Muscle of back (tissue), 13 donors: Measurements from ENCODE around the gene NOXA1. TPM values are rescaled to one million over a fixed set of nuclear protein-coding genes. Genes with fewer than 3 reads are reported as not detected.
"Not testable (repeated sequence)": the region's sequence is repeated elsewhere in the genome, so short reads cannot be mapped to it uniquely, and the experiment has no call there.

Source experiments
- DNase-seq, 3 donors: peaks; one replicate each; pipeline versions ENCODE4 v3.0.0 to v3.0.0-alpha.2; 2013
- long read RNA-seq, 9 donors: transcript quantifications; one replicate each; lab custom pipeline, GENCODE V29; 2026
- polyA plus RNA-seq, 10 donors: library from polyadenylated mRNA; unstranded; fragments of 120-200 nt; gene quantifications; one replicate each; pipeline ENCODE4 v1.2.1, GENCODE V29; 2013; ENCODE audit not compliant: insufficient read length in 10 of 10

NOXA1 gene, protein sequence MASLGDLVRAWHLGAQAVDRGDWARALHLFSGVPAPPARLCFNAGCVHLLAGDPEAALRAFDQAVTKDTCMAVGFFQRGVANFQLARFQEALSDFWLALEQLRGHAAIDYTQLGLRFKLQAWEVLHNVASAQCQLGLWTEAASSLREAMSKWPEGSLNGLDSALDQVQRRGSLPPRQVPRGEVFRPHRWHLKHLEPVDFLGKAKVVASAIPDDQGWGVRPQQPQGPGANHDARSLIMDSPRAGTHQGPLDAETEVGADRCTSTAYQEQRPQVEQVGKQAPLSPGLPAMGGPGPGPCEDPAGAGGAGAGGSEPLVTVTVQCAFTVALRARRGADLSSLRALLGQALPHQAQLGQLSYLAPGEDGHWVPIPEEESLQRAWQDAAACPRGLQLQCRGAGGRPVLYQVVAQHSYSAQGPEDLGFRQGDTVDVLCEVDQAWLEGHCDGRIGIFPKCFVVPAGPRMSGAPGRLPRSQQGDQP
- 1 to 10 TPM; 1.1 to 2.6 (median 1.9) TPM for polyA plus RNA-seq
- long read RNA-seq, donor 1: 0 reads
- long read RNA-seq, donor 2: 0 reads
- long read RNA-seq, donor 3: 0 reads
- long read RNA-seq, donor 4: 0 reads
- long read RNA-seq, donor 5: 0 reads
- long read RNA-seq, donor 6: 0 reads
- long read RNA-seq, donor 7: 0 reads
- long read RNA-seq, donor 8: 0 reads
- long read RNA-seq, donor 9: 0 reads

DNA sequence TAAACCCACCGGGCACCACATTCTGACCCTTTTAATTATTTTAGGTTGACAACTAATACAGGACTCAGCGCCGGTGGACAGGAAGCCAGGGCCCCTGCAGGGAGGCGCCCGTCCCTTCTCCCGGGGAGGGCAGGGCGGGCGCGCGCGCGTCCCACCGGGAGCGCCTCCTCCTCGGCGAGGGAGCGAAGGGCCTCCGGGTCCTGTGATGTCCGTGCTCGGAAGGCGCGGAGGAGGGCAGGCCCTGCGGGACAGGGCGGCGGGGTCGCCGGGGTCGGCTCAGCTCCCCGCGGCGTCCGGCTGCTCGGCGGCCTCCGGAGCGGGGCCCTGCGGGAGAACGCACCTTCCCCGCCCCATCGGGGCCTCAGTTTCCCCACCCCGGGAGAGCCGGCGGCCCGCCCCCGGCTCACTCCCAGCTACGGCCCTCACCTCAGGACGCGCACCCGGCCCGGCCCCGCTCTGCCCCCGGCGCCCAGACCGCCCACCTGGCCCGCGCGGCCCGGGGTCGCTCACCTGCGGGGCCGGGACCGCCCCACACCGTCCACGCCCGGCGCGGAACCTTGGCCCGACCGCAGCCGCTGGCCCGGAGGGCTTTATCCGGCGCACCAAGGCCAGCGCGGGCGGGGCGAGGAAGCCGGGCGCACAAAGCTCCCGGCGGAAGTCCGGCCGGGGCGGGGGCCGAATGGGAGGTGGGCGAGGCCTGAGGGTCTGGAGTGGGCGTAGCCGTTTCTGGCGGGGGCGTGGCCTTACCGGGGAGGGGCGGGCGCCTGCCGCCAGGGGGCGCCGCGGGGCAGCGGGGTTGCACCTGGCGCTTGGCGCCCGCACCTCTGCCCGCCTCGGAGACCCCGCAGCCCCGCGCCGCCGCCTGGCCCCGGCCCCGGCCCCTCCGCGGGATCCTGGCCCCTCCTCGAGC is at the start of gene NOXA1, which contains the start of gene EXD3:
NOXA1 (plus strand) TSS at position 790 of the 910 bp plus-strand sequence. CDS start 137 bp downstream, outside the sequence.
EXD3 (minus strand) TSS at position 559 of the 910 bp plus-strand sequence. CDS start 27,805 bp downstream, outside the sequence.
- peak; percentile 90 to 92 (median 91) for DNase-seq

DNA sequence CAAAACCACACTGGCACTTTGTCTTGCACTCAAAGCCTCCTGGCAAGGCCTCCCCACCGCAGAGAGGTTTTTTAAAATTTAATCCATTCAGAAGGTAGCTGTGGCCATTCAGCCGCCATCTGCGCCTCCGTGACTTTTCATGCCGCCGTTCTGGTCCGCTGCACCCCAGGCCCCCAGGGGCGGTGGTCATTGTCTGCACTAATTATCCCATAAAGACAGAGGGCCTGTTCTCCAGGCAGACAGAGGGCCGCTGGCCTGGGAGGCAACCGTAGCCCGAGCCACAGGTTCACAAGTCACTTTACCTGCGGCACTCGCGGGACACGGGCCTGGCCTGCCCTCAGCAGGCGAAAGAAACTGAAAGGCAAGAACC is 49.6 kb upstream of the NOXA1 start:
- no peak for DNase-seq

DNA sequence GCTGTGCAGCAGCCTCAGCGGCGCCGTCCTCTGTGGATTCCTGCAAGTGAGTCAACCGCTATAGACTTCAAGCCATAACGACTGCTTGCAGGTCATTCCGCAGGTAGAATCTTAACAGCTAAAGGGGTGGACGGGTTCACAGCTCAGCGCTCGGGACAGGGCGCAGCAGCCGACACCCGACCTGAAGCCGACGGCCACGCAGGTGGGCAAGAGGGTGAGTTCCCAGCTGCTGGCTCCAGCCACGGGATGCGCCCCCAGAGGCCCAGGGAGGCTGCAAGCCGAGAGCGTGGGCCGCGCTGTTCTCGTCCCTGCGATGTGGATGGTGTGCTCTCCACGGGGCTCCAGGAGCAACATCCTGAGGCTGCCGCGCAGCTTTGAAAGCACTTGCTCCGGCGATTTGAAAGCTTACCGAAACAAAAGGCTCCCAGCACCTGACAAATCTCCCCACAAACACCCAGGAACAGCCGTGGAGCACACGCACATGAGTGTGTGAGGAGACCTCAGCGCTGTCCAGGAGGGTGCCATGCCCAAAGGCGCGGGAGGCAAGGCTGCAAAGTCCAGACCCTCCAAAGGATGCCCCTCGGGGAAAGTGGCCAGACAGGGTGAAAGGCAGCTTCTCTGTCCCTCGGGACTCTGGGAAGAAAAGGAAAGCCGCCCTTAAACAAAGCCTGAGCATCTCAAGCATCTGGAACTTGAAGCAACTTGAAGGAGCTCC is 48.9 kb upstream of the NOXA1 start:
- DNase-seq: no peak

DNA sequence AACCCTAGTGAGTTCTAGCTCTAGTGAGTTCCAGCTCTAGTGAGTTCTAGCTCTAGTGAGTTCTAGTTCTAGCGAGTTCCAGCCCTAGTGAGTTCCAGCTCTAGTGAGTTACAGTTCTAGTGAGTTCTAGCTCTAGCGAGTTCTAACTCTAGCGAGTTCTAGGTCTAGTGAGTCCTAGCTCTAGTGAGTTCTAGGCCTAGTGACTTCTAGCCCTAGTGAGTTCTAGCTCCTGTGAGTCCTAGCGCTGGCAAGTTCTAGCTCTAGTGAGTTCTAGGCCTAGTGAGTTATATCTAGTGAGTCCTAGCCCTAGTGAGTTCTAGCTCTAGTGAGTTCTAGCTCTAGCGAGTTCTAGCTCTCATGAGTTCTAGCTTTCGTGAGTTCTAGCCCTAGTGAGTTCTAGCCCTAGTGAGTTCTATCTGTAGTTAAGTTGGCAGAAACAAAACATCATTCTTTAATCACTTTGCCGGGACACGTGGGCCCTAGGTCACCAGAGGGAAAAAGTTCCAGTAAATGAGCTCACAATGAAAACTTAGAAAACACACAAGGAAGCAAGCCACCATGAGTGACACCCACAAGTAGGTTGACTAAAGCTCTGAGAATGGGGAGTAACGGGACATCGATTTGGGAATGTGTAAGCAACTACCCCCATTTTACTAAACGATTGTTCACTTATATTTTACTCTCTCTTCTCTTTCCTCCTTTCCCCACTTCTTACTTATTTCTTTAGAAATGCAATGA is 47.7 kb upstream of the NOXA1 start:
- DNase-seq: no peak

DNA sequence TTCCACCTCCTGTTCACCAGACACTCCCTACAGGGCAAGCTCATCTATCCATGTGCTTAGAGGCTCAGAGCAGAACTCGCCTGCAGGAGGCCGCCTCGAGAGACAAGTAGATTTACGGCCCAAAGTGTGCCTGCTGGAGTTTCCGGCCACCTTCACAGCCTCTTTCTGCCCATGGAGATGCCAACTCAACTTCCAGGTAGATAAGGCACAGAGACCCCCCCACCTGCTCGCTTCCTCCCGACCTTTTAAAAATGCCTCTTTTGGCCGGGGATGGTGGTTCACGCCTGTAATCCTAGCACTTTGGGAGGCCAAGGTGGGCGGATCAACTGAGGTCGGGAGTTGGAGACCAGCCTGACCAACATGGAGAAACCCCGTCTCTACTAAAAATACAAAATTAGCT is 46.8 kb upstream of the NOXA1 start:
- DNase-seq: no peak

DNA sequence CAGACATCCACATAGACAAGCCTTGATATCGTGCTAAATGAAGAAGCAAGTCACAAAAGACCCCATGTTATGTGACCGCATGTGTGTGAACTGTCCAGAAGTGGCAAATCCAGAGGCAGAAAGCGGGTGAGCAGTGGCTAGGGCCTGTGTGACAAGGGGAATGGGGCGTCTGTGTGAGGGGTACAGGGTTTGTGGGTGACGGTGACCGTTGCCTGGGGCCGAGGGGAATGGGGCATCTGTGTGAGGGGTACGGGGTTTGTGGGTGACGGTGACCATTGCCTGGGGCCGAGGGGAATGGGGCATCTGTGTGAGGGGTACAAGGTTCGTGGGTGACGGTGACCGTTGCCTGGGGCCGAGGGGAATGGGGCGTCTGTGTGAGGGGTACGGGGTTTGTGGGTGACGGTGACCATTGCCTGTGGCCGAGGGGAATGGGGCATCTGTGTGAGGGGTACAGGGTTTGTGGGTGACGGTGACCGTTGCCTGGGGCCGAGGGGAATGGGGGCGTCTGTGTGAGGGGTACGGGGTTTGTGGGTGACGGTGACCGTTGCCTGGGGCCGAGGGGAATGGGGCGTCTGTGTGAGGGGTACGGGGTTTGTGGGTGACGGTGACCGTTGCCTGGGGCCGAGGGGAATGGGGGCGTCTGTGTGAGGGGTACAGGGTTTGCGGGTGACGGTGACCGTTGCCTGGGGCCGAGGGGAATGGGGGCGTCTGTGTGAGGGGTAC is 44.3 kb upstream of the NOXA1 start:
- DNase-seq: not testable (repeated sequence)

DNA sequence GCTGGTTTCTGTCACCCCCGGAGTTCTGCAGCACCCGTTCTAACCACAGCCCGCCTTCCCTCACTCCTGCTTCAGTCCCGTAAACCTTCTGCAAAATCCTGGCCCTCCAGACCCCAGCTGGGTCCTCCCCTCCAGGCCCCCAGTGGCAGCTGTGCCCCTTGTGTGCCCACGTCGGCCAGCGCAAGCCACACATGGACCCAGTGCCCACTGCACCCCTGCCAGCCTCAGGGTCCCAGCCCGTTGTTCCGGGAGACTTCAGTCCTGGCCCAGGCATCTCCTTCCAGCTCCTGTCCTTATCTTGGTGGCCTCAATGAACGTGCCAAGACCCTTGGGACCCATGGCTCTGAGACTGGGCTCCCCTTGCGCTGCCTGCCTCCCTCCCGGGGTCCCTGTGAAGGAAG is 43.4 kb upstream of the NOXA1 start:
- DNase-seq: no peak

DNA sequence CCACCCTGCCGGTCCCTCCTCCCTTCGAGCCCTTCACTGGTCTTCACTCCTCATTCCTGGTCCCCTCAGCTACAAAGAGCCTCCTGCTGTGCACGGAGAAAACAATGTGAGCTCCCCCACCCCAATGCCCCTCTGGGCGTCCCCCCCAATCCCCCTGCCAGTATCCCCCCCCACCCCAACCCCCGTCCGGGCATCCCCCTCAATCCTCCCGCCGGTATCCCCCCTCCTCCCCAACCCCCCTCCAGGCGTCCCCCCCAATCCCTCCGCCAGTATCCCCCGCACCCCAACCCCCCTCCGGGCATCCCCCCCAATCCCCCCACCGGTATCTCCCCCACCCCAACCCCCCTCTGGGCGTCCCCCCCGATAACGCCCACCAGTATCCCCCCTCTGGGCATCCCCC is 43.0 kb upstream of the NOXA1 start:
- no peak for DNase-seq

DNA sequence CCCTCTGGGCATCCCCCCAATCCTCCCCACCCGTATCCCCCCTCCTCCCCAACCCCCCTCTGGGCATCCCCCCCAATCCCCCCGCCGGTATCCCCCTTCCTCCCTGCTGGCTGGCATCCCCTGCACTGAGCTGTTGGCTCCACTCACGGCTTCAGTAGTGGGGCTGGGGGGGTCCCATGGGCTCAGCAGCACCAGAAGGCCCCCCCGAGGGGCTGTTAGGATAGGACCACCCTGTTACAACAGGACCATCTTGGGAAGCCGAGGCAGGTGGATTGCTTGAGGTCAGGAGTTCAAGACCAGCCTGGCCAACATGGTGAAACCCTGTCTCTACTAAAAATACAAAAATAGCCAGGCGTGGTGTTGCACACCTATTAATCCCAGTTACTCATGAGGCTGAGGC is 42.6 kb upstream of the NOXA1 start:
- no peak for DNase-seq

DNA sequence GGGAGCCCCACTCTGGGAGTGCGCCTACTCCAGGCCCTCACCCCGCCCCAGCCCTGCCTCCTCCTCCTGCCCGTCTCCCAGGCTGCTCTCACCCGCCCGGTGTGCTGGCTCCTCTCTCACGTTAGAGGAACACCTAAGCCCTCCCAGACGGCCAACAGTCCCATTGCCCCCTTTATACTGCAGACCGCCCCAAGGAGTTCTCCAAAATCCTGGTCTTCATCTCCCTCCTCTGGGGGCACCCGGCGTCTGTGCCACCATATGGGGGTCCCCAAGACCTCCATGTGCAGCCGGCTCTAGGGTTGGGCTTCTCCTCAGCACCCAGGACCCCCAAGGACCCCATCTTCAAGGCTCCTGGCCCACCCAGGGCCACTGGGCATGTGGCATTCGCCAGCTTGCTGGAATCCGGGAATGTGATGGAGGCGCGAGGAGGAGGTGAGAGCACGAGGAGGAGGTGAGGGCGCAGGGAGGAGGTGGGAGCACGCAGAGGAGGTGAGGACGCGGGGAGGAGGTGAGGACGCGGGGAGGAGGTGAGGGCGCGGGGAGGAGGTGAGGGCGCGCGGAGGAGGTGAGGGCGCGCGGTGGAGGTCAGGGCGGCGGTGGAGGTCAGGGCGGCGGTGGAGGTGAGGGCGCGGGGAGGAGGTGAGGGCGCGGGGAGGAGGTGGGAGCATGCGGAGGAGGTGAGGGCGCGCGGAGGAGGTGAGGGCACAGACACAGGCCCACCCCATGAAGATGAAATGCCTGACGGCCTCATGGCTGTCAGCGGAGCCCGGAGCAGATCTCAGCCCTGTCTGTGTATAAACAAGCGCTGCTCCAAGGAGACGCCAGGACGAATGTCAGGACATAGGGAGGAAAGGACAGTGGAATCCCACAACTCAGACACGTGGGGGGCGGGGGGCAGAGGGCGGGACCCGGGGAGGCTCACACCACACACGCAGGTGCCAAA is 41.4 kb upstream of the NOXA1 start:
- DNase-seq: no peak

DNA sequence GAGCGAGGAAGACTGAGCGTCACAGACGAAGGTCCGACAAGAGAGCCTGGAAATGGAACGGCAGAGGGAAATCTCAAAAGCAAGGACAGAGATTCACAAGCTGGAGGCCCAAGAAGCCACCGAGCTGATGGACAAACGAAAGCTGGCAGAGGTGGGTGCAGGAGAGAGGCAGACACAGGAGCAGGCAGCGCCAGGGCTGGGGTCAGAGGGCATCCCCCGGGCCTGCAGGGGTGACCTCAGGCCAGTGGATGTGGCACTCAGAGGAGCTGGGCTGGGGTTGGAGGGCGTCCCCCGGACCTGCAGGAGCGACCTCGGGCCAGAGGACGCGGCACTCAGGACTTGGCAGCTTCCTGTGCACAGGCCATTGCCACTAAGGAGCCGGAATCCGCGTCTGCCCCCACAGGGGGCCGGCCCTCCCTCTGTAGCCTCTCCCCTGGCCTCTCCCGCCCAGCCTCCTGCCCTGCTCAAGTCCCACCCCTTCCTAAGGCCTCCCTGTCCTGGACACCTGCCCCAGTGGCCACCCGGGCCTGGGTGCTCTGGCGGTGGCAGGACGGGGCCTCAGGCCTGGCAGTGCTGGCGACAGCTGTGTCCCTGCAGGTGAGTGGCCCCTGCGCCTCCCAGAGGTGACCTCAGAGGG is 40.6 kb upstream of the NOXA1 start:
- DNase-seq: no peak

DNA sequence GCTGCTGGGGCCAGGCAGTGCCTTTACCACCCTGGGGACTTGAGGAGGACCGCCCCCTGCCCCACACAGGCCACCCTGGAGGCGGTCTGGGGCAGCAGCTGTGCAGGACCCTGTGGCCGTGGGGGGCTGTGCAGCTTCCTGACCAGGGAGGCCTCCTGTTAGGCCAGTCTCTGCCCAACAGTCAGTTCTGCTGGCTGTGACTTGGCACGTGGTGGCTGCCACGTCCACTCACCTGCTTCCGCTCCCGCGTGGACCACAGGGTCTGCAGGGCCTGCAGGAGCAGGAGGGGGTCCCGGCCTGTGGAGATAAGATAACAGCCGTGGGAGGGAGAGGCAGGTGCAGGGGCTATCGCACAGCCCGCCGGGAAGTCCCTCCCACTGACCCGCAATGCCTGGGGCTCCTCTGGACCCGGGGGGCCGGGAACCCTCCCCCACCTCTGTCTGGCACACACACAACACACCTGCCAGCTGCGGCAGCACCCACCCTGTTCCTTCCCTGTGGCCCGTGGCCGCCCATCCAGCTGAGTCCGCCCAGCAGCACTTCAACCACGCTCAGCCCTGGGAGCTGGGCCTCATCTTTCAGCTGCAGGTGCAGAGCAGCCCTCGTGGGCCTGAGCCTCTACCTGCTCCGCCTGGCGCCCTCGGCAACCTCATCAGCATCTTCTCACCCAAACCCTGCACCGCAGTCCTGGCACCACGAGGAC is 40.0 kb upstream of the NOXA1 start:
- no peak for DNase-seq

DNA sequence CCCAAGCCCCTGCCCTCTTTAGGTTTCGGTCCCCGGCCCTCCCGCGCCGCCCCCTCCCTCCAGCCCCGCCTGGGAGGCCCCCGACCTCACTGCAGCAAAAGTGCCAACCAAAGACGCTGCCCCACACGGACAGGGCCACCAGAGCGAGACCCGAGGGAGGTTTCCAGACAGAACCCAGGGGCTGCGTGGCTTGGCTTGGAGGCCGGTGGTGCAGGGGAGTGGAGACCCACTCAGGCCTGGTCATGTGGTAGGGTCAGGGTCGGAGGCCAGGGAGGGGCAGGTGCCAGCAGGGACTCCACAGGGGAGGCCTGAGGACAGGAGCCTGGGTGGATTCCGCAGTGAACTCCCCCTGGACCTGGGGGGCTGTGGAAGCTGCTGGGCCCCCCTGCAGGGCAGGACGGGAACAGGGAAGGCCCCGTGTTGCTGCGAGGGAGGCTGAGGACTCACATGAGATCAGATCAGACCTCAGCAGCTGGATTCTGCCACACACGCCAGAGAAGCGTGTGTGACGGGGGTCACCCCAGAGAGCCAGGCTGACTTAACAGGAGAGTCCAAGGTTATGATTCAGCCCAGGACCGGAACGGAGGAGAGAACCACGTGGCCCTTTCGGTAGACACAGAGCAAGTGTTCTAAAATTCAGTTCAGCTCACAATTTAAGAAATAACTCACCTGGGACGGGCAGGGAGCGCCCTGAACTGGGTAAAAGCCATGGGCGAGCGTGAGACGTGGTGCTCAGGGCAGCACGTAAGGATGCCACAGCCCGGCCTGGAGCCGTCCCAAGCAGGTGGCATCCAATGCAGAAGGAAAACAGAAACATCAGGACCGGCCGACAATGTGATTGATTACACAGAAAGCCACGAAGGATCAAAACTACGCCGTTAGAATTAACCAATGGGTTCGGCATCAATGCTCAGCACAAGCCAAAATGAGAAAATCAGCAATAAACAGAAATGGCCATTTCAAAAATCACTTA is 39.1 kb upstream of the NOXA1 start:
- DNase-seq: no peak

DNA sequence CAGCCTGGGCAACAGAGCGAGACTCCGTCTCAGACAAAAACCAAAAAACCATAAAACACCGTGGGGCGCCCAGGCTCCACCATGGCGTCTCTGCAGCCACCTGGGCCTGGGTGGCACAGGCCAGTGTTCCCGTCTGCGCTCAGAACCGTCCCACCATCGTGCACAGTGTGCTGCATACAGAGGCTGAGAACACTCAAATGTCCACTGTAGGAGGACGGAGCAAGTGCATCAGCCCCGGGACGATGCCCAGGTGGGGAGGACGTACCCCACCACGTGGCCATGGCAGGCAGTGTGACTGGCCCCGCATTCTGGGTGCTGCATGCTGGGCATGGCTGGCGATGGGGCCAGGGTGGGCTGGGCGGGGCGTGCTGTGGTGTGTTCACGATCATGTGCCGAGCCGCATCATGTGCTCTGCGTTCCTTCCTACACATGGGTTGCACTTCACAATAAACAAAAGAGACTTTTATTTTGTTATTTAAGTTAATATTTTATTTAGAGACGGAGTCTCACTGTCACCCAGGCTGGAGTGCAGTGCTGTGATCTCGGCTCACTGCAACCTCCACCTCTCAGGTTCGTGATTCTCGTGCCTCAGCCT is 38.0 kb upstream of the NOXA1 start:
- no peak for DNase-seq

DNA sequence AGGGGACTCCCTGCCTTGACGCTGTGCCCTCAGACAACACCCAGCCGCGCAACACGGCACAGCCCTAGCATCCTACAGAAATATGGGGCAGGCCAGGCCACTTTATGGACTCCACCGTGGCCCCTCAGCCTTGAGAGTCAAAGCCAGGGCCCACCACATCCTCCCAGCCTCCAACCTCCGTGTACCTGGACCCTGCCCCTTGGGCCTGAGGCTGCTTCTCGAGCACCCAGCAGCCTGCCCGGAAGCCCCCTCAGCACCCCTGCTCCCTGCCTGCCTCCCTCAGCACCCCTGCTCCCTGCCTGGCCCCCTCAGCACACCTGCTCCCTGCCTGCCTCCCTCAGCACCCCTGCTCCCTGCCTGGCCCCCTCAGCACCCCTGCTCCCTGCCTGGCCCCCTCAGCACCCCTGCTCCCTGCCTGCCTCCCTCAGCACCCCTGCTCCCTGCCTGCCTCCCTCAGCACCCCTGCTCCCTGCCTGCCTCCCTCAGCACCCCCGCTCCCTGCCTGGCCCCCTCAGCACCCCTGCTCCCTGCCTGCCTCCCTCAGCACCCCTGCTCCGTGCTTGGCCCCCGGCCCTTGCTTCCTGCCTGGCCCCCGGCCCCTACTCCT is 36.6 kb upstream of the NOXA1 start:
- DNase-seq: not testable (repeated sequence)
